GM06990 (cell line): ENCODE results near the gene SMARCC1.

Experiments used
- DNase-seq: peaks from one replicate; pipeline ENCODE4 v3.0.0-alpha.2; 2011; ENCODE audit not compliant: insufficient read length; ENCODE audit errors: extremely low read depth
- H3K27me3 ChIP-seq: replicated peaks from 2 replicates; pipeline ENCODE4 v1.6.0; 2011; ENCODE audit warnings: low read length; ENCODE audit not compliant: control insufficient read depth, insufficient read depth
- H3K36me3 ChIP-seq: 2 replicates; pipeline ENCODE4 v1.5.1; 2011; ENCODE audit warnings: low read length; ENCODE audit not compliant: control insufficient read depth, insufficient read depth
- H3K4me3 ChIP-seq: replicated peaks from 2 replicates; pipeline ENCODE4 v1.5.1; 2011; ENCODE audit warnings: low read depth, mild to moderate bottlenecking, control low read depth, low read length
- TF ChIP-seq, protein P1 (sequence below): IDR thresholded peaks from 2 replicates; pipeline ENCODE4 v1.5.1; 2011; ENCODE audit warnings: low read length, control low read depth, mild to moderate bottlenecking, inconsistent platforms; ENCODE audit not compliant: insufficient read depth, poor library complexity, severe bottlenecking

SMARCC1 gene

GRCh38 chr3:47592066-47592795 lies 189.5 kb downstream of the SMARCC1 start:
- no peak for DNase-seq
- TF ChIP-seq, protein P1, sequence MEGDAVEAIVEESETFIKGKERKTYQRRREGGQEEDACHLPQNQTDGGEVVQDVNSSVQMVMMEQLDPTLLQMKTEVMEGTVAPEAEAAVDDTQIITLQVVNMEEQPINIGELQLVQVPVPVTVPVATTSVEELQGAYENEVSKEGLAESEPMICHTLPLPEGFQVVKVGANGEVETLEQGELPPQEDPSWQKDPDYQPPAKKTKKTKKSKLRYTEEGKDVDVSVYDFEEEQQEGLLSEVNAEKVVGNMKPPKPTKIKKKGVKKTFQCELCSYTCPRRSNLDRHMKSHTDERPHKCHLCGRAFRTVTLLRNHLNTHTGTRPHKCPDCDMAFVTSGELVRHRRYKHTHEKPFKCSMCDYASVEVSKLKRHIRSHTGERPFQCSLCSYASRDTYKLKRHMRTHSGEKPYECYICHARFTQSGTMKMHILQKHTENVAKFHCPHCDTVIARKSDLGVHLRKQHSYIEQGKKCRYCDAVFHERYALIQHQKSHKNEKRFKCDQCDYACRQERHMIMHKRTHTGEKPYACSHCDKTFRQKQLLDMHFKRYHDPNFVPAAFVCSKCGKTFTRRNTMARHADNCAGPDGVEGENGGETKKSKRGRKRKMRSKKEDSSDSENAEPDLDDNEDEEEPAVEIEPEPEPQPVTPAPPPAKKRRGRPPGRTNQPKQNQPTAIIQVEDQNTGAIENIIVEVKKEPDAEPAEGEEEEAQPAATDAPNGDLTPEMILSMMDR = no peak
- no peak overlapping the region for H3K4me3 ChIP-seq
- peaks cover 15% of the 10 kb centered on the region for H3K36me3 ChIP-seq
- no peaks in the 10 kb centered on the region for H3K27me3 ChIP-seq

- DNase-seq = no peak
- Histone ChIP-seq H3K4me3 (no peak overlapping the region), H3K36me3 (peaks cover 15% of the 10 kb centered on the region), H3K27me3 (no peaks in the 10 kb centered on the region)
- TF ChIP-seq, protein P1 = no peak
Observed at GRCh38 chr3:47590216-47590615, 191.5 kb downstream of the SMARCC1 start.

DNA sequence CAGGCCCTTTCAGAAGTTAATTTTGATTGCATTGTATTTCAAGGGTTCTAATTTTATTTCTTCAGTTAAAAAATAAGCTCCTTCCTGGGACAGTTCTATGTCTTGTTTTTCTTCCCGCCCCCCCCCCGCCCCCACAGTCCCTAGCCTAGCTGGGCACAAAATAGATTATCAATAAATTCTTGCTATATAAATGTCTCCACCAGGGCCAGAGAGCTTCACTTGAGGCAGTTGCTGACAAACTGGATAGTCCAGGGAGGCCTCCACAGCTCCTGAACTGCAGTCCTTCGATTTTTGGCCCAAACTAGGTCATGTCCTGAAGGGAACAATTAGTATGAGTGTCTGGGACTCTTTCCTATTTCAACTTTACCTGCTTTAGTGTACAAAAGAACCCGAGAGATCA lies 193.1 kb downstream of the SMARCC1 start:
- Histone ChIP-seq H3K27me3 (no peaks in the 10 kb centered on the region), H3K36me3 (peaks cover 15% of the 10 kb centered on the region), H3K4me3 (no peak overlapping the region)
- no peak for DNase-seq
- TF ChIP-seq, protein P1 = no peak

GRCh38 chr3:47588053-47588452 lies 193.6 kb downstream of the SMARCC1 start:
- peaks cover 15% of the 10 kb centered on the region for H3K36me3 ChIP-seq
- no peak overlapping the region for H3K4me3 ChIP-seq
- H3K27me3 ChIP-seq = no peaks in the 10 kb centered on the region
- DNase-seq = no peak
- TF ChIP-seq, protein P1 = no peak

DNA sequence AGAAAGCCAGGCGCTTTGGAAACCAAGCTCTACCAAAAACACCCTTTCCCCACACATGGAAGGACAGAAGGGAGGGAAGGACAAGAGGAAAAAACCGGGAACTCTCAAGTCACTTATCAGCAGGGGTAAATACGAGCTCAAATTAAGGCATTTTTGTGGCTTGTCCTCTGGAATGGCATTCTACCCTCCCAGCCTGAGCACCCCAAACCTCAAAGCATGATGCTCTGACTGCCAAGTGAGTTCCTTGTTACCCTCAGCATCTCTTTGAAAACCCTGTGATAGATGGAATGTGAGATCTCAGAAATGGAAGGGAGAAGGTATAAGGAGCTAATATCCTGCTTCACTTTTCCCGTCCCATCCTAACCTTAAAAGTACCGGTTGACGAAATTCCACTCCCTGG lies 194.9 kb downstream of the SMARCC1 start:
- TF ChIP-seq, protein P1 = no peak
- H3K27me3 ChIP-seq = no peaks in the 10 kb centered on the region
- peaks cover 12% of the 10 kb centered on the region for H3K36me3 ChIP-seq
- DNase-seq = no peak
- H3K4me3 ChIP-seq = no peak overlapping the region
